ENCODE results near the gene SLC44A3. TPM values are rescaled to one million over a fixed set of nuclear protein-coding genes. Genes with fewer than 3 reads are reported as not detected.
A peak's percentile ranks its signal among the peaks of the same experiment; 100 is the strongest.

SLC44A3 gene
- total RNA-seq, 1 donor from 2014 or later, result 0.20 TPM

GRCh38 chr1:94905207-94905606 lies 85.0 kb downstream of the SLC44A3 start:
- DNase-seq (ENCODE audit: low read depth, low spot score), result no peak

- no peak for DNase-seq (ENCODE audit: low read depth, low spot score)
Observed at GRCh38 chr1:94906382-94906781, 86.2 kb downstream of the SLC44A3 start.

- no peak for DNase-seq (ENCODE audit: low read depth, low spot score)
Observed at GRCh38 chr1:94907136-94907535, 87.0 kb downstream of the SLC44A3 start.

- no peak for DNase-seq (ENCODE audit: low read depth, low spot score)
Observed at GRCh38 chr1:94908190-94908589, 88.0 kb downstream of the SLC44A3 start.

- DNase-seq (ENCODE audit: low read depth, low spot score), result no peak
Observed at GRCh38 chr1:94908965-94909364, 88.8 kb downstream of the SLC44A3 start.

- DNase-seq (ENCODE audit: low read depth, low spot score), result no peak
Observed at GRCh38 chr1:94909486-94909885, 89.3 kb downstream of the SLC44A3 start.

- DNase-seq (ENCODE audit: low read depth, low spot score), result no peak
Observed at GRCh38 chr1:94912263-94913184, 92.4 kb downstream of the SLC44A3 start.

GRCh38 chr1:94917251-94917650 lies 97.1 kb downstream of the SLC44A3 start:
- DNase-seq (ENCODE audit: low read depth, low spot score), result no peak

GRCh38 chr1:94919241-94920030 lies 99.3 kb downstream of the SLC44A3 start:
- DNase-seq (ENCODE audit: low read depth, low spot score), result no peak

- DNase-seq (ENCODE audit: low read depth, low spot score), result no peak
Observed at GRCh38 chr1:94920061-94920460, 99.9 kb downstream of the SLC44A3 start.

GRCh38 chr1:94921977-94922376 lies 101.8 kb downstream of the SLC44A3 start:
- no peak for DNase-seq (ENCODE audit: low read depth, low spot score)

GRCh38 chr1:94922761-94923331 lies 102.7 kb downstream of the SLC44A3 start:
- DNase-seq (ENCODE audit: low read depth, low spot score), result no peak

- no peak for DNase-seq (ENCODE audit: low read depth, low spot score)
Observed at GRCh38 chr1:94925004-94925403, 104.8 kb downstream of the SLC44A3 start.

GRCh38 chr1:94925561-94926125 lies 105.5 kb downstream of the SLC44A3 start:
- DNase-seq (ENCODE audit: low read depth, low spot score), result peak; percentile 68

GRCh38 chr1:94926126-94926914 lies 106.2 kb downstream of the SLC44A3 start:
- no peak for DNase-seq (ENCODE audit: low read depth, low spot score)

- peak; percentile 77 for DNase-seq (ENCODE audit: low read depth, low spot score)
Observed at GRCh38 chr1:94926915-94927404, 106.8 kb downstream of the SLC44A3 start, which contains the start of gene CNN3. Gene CNN3 (minus strand): TSS chr1:94927110. CDS start chr1:94926894, 216 bp downstream.

GRCh38 chr1:94927405-94928175 lies 107.4 kb downstream of the SLC44A3 start:
- DNase-seq (ENCODE audit: low read depth, low spot score), result no peak

- DNase-seq (ENCODE audit: low read depth, low spot score), result no peak
Observed at GRCh38 chr1:94928293-94928939, 108.3 kb downstream of the SLC44A3 start.
